ENCODE data around the gene SEH1L.
"Not testable (repeated sequence)": the region's sequence is repeated elsewhere in the genome, so short reads cannot be mapped to it uniquely, and the experiment has no call there.

Gene SEH1L

DNA sequence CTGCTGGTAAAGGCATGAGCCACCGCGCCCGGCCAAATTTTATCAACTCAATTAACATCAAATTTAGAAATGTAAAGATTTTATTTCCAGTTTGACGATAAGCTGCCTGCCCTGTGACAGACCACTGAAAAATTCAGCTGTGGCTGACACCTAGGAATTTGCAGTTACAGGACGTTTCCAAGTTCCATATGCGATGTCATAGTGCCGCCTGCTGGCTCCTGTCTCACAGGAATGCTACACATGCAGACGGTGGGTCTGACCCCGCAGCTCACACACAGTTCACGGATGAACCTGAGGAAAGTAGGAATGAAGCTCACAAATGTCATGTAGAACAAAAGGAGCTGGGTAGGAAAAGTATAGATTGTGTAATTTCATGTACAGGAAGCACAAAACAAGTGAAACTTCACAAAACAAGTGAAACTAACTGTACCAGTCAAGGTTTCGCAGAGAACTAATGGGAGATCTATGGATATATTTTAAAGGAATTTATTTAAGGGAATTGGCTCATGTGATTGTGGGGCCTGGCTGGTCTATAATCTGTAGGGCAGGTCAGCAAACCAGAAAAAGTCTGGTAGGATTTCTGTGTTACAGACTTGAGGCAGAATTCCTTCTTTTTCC is 13.2 kb upstream of the SEH1L start:
- in situ Hi-C loops (cut with MboI; ENCODE audit: low sequenced_read_pairs): loop anchor here (10.0 to 25.0 kb wide), 2 partner anchors 200 to 547 kb away; partner anchors contain the start of gene AFG3L2

DNA sequence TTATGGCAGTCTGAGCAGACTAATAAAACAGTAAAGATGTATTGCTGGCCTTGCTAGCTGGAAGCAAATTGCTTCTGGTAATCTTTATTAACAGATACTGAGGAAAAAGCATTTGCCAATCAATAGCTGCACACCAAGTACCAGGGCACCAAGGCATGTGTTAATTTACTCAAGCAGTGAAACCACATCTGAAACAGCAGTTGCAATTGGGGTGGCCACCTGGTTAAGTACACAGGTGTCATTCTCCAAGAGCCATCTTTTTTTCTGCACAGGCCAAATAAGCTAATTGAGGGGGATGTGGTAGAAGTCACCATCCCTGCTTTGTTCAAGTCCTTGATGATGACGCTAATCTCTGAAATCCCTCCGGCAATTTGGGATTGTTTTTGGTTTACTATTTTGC is 8.6 kb upstream of the SEH1L start:
- in situ Hi-C loops (cut with MboI; ENCODE audit: low sequenced_read_pairs): loop anchor here (10.0 to 25.0 kb wide), 2 partner anchors 204 to 552 kb away; partner anchors contain the start of gene AFG3L2

DNA sequence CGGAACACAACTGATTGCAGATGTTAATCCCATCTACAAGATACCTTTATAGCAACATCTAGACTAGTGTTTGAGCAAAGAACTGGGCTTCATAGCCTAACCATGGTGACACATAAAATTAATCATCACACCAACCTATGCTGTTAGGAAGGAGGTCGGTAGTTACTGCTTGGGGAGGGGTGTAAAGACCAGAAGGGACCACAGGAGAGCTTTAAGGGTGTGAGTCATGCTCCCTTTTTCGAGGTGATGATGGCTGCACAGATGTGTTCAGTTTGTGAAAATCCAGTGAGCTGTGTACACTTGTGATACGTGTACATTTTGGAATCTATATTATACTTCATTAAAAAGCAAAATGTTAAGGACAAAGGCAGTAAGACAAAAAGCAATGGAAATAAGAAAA is 4.6 kb upstream of the SEH1L start:
- in situ Hi-C loops (cut with MboI; ENCODE audit: low sequenced_read_pairs): loop anchor here (25.0 kb wide), 1 partner anchor 556 kb away; the partner anchor contains the start of gene AFG3L2

DNA sequence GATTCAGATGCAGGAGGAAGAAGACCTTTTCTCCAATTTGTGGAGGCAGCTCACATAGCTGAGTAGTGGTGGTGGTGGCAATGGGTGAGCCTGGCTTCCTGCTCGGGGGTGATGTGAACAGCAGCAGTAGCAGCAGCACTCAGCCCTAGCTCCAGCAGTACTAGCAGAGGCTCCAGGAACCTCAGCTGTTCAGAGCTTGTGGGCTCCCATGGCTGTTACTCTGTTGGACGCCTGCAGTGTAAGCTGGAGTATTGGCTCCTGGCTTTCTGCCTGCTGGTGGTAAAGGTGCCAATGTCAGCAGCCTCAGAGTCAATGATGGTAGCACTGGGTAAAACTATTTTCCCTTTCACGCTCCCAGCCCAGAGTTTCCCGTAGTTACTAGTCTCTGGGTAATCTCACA is 3.1 kb upstream of the SEH1L start:
- in situ Hi-C loops (cut with MboI; ENCODE audit: low sequenced_read_pairs): loop anchor here (25.0 kb wide), 1 partner anchor 557 kb away; the partner anchor contains the start of gene AFG3L2

DNA sequence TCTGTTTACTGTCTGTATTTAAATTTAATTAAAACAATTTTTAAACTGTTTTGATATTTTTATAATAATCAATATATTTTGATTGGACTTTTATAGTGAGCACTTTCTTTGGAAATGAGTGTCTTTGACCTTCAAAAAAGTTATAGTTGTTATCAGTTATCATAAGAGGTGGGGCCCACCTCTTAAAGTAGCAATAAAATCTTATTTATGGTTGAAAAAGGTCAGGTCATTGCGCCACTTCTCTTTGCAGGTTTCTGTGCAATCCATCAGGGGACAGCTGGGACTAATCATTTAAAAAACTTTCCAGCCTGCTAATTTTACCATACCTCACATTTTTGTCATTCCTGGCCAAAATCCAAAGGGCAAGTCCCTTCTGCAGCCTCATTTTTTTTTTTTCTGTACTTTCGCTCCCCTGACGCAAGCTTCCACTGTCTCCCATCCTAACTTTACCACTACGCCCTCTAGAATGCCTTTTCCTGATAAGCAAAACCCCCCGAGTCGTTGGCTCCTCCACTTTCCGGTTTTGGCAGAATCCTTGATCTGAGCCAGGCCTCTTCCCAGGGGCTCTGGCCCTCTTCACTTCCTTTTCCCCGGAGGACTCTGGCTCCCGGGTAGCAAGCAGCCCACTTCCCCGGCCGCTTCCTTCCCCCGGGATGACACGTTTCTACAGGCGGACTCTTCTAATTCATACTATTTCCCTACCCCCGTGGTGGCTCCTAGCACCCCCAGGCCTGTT is 1.1 kb upstream of the SEH1L start:
- in situ Hi-C loops (cut with MboI; ENCODE audit: low sequenced_read_pairs): loop anchor here (25.0 kb wide), 1 partner anchor 559 kb away; the partner anchor contains the start of gene AFG3L2

DNA sequence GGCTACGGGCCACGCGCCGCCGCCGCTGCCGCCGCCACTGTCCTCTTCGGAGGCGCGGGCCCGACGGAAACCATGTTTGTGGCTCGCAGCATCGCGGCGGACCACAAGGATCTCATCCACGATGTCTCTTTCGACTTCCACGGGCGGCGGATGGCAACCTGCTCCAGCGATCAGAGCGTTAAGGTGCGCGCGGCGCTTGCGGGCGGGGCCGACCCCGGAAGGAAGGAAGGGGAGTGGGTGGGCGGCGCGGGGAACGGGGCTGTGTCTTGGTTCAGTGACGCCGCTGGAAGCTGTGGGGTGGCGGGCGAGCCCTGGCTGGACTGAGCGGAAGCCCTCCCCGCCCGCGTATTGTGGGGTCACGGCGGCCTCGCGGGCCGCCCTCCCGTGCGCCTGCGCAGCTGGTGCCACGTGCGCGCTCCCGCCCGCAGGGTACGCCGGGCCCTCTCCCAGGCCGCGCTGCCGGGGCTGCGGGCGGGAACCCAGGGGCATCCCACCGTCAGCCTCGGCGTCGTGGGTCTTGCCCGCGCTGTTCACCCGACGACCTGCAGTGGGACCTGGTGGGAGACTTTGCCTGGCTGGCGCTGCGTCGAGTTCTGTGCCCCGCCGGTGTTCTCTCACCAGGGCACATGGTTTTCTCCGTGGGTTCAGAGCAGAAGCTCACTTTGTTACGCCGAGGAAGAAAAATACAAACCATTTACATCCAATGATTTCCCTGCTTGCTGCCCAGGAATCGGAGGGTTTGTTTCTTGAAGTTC is 416 bp downstream of the SEH1L start:
- in situ Hi-C loops (cut with MboI; ENCODE audit: low sequenced_read_pairs): loop anchor here (25.0 kb wide), 1 partner anchor 561 kb away; the partner anchor contains the start of gene AFG3L2

DNA sequence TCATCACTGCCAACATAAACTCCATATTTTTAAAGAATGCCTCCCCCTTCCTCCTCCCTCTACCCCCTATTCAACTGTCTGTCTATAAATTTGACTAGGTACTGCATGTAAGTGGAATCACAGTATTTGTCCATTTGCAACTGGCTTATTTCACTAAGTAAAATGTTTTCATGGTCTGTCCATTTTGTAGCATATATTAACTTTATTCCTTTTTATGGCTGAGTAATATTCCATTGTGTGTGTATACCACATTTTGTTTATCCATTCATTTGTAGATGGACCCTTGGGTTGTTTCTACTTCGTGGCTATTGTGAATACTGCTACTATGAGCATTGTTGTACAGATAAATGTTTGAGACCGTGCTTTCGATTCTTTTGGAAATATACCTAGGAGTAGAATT is 10.7 kb downstream of the SEH1L start:
- in situ Hi-C loops (cut with MboI; ENCODE audit: low sequenced_read_pairs): no loop called here

DNA sequence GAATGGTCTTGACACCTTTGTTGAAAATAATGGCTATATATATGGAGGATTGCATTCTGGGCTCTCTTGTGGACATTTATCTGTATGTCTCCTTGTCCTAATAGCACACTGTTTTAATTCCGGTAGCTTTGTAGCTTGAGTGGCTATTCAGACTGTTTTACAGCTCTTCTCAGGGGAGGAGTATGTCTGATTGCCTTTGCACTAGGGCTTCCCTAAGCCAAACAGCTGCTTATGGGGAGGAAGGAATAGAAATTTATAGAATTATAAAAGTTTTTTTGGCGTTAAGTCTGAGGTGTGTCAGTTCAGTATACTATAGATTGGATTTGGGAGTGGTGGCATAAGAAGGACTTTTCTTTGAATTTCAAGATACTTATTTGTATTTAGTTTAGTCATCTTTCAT is 12.6 kb downstream of the SEH1L start:
- in situ Hi-C loops (cut with MboI; ENCODE audit: low sequenced_read_pairs): no loop called here

DNA sequence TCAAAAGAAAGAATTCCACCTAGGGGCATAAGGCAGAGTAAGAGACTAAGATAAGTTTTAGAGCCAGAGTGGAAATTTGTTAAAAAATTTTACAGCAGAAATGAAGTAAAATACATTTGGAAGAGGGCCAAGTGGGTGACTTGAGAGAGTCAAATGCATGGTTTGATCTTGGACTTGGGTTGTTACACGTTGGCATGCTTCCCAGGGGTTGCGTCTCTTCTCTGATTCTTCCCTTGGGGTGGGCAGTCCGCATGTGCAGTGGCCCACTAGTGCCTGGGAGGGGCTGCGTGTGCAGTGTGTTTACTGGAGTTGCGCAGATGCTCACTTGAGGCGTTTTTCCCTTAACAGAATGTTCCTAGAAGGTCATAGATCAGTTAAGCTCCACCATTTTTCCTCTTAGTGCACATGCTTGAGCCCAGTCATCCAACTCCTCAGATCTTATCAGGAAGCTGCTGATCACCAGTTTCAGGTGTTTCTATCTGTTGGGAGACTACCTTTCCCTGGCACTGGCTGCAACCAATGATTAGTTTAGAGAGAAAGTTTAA is 13.1 kb downstream of the SEH1L start:
- in situ Hi-C loops (cut with MboI; ENCODE audit: low sequenced_read_pairs): no loop called here

DNA sequence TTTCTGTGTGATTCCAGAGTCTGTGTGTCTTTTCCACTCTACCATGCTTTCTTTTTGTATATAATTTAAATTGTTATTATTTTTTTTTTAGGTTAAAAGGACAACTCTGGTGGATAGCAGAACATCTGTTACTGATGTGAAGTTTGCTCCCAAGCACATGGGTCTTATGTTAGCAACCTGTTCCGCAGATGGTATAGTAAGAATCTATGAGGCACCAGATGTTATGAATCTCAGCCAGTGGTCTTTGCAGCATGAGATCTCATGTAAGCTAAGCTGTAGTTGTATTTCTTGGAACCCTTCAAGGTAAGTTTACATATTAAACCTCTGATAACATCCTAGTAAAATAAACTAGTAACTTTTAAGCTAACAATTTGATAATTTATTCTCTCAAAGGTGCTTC is 15.3 kb downstream of the SEH1L start:
- in situ Hi-C loops (cut with MboI; ENCODE audit: low sequenced_read_pairs): no loop called here

DNA sequence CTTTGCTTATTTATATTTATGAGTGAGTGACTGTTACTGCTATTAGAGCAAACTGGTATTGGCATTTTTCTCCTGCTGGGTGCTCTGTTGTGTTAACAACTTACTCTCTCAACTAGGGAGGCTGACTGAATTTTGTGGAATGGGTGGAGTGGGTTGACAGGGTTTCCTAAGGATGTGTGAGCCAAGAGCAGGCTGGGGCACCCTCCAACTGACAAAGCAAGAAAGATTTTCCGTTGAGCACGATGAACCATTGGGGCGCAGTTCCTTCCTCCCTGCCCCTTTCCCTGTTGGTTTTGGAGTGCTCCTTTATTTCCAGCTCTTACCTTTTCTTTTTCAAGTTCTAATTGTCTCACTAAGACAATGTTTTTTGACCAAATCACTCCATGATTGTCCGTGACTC is 20.3 kb downstream of the SEH1L start:
- in situ Hi-C loops (cut with MboI; ENCODE audit: low sequenced_read_pairs): no loop called here

DNA sequence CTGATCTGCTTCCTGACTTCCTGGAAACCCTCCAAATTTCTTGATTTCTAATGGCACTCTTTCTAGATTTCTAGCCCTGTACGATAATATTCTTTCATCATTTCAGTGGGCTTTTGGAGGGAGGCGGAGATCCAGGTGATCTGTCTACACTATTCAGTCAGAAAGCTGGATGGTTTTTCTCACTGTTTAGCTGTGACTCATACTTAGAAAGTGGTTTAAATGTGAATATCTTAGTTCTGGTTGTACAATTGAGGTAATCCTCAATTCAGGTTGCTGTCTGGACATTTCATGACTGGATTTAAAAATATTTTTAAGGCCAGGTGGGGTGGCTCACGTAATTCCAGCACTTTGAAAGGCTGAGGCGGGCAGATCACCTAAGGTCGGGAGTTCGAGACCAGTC is 20.8 kb downstream of the SEH1L start:
- in situ Hi-C loops (cut with MboI; ENCODE audit: low sequenced_read_pairs): no loop called here

DNA sequence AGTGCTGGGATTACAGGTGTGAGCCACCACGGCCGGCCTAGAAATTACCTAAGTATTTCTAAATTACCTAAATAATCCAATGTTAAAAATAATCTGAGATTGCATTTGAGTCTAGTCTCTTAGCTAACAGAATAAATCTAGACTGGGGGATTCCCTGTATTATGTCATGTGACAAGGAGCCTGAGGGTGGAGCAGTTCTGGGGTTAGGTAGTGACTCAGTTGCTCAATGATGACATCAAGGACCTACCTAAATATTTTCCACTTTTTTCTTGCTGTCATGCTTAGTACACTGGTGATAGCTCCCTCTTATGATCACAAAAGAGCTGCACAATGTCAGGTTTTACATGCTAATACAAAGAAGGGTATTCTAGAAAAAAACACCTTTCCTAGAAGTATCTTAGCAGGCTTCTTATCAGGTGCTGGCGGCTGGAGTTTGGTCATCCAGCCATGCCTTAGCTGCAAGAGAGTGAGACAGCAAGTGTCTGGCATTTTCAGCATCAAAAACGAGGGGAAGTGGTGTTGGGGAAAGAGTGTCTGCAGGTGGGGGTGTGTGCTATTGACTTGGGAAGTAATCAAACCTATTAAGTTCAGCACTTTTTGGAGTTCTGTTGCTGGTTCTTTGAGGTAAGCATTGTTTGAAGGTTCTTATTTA is 25.9 kb downstream of the SEH1L start:
- in situ Hi-C loops (cut with MboI; ENCODE audit: low sequenced_read_pairs): no loop called here

DNA sequence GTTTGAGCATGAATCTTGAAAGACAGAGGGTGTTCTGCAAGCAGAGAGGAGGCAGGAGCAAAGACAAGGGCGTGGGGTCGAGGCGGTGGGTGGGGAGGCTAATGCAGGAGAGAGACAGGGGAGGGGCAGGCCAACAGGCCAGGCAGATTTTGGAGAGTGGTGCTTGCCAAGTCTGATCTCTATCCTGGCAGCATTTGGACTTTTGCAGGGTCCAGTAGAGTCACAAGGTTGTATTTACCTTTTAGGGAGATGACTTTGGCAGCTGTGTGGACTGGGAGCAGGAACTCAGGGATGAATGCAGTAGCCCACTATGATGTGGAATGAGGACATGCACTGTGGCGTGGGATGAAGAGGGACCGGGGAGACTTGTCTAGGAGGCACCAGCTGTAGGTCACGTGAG is 27.7 kb downstream of the SEH1L start:
- in situ Hi-C loops (cut with MboI; ENCODE audit: low sequenced_read_pairs): no loop called here

DNA sequence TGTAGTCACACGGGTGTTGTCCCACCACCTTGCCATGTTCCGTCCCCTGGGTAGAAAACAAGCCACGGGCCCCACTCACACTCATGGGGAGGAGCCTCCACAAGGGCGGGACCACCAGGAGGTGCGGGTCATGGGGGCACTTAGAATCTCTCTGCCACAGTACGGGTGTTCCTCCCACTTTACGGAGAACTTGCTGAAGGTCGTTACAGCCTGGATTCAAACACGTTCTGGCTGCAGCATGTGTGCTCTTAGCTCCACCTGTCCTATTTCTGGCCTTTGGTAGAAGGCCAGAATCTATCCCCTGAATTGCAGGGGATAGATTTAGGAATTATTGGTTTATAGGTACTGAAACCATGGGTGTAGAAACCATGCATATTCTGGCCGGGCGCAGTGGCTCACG is 28.5 kb downstream of the SEH1L start:
- in situ Hi-C loops (cut with MboI; ENCODE audit: low sequenced_read_pairs): no loop called here

DNA sequence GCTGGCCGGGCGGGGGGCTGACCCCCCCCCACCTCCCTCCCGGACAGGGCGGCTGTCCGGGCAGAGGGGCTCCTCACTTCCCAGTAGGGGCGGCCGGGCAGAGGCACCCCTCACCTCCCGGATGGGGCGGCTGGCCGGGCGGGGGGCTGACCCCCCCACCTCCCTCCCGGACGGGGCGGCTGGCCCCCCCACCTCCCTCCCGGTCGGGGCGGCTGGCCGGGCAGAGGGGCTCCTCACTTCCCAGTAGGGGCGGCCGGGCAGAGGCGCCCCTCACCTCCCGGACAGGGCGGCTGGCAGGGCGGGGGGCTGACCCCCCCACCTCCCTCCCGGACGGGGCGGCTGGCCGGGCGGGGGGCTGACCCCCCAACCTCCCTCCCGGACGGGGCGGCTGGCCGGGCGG is 32.3 kb downstream of the SEH1L start:
- in situ Hi-C loops (cut with MboI; ENCODE audit: low sequenced_read_pairs): not testable (repeated sequence)

DNA sequence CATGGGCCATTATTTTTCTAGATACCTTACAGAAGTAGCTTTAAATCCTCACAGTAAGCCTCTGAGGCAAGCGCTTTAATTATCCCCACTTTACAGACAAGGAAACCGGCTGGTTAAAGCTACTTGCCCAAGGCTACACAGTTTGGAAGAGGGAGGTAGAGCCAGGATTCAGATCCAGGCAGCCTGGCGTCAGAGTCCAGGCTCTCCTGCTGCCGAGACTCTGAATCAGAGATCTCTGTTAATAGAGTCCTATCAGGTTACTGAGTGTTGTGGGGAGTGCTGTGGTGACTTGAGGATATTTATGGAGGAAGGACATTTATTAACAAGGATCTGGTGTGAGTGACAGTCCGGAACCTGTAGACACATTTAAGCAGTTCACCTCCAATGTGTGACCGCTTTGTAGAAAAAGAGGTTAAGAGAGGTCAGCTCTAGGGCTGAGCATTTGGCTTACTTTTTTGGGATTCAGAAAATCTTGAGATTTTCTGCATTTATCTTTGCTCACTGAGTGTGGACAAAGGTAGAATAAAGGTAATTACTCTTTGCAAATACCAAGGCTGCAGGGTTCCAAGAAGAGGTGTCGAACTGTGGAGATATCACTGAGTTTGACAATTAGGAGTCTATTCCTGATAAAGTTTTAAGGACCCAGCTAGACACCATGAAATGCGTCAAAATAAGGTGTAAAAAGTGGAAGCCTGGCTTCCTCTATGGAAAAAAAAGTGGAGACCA is 41.7 kb downstream of the SEH1L start:
- in situ Hi-C loops (cut with MboI; ENCODE audit: low sequenced_read_pairs): no loop called here

DNA sequence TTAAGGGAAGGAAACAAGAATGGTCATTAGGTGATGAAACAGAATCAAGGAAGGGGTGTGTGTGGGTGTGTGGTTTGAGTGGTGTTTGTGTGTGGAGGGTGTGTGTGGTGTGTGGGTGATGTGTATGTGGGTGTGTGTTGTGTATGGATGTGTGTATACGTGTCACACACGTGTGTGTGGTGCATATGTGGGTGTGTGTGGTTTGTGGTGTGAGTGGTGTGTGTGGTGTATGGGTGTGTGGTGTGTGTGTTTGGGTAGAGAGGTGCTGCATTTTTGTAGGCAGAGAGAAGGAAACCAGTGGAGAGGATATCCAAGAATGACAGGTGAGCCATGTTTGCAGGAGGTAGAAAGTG is 42.3 kb downstream of the SEH1L start:
- in situ Hi-C loops (cut with MboI; ENCODE audit: low sequenced_read_pairs): no loop called here

DNA sequence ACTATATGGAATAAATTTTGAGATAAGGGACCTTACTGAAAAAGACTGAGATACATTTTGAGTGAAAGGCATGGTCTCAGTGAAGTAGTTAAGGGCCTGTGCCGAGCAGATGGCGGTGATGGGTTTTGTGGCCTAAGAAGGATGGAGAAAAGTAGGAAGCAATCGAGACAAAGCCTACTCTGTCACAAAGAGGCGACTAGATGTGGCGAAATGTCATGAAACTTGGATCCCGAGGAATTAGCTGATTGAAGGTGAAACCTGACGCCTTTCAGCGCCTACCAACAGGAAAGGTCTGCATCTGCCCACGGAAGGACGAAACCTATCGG is 42.8 kb downstream of the SEH1L start:
- in situ Hi-C loops (cut with MboI; ENCODE audit: low sequenced_read_pairs): no loop called here
